GM23338 (cell line): ENCODE data around the gene HELB. TPM values are rescaled to one million over a fixed set of nuclear protein-coding genes. Genes with fewer than 3 reads are reported as not detected.

Experiments
- ATAC-seq: fragments of 200-7000 bp; cut with Tn5 transposase; 3 replicates; pipeline ENCODE4 v1.9.1; 2020
- DNase-seq: peaks from one replicate; pipeline ENCODE4 v3.0.0-alpha.2; 2015; ENCODE audit warnings: low spot score
- H2AFZ ChIP-seq: fragments of 200-600 bp; sonication (generic); 2 replicates; pipeline ENCODE4 v1.8.0; 2016; ENCODE audit warnings: antibody characterized with exemption, mild to moderate bottlenecking, moderate library complexity
- H3F3A ChIP-seq: fragments of 200-600 bp; sonication (generic); replicated peaks from 2 replicates; pipeline ENCODE4 v1.8.0; 2017; ENCODE audit warnings: antibody characterized with exemption, mixed run types, low read depth
- H3K27ac ChIP-seq: fragments of 200-600 bp; sonication (generic); 2 replicates; pipeline ENCODE4 v1.6.1; 2016; ENCODE audit warnings: low read depth
- H3K27me3 ChIP-seq: fragments of 200-600 bp; sonication (generic); 2 replicates; pipeline ENCODE4 v1.8.0; 2016; ENCODE audit warnings: mild to moderate bottlenecking, mixed run types, moderate library complexity; ENCODE audit not compliant: insufficient read depth
- H3K36me3 ChIP-seq: fragments of 200-600 bp; sonication (generic); 2 replicates; pipeline ENCODE4 v1.8.0; 2016; ENCODE audit warnings: mild to moderate bottlenecking; ENCODE audit not compliant: insufficient read depth
- H3K4me1 ChIP-seq: fragments of 200-600 bp; sonication (generic); 2 replicates; pipeline ENCODE4 v1.8.0; 2016; ENCODE audit warnings: mild to moderate bottlenecking, moderate library complexity; ENCODE audit not compliant: insufficient read depth
- H3K4me2 ChIP-seq: fragments of 200-600 bp; sonication (generic); 2 replicates; pipeline ENCODE4 v1.7.1; 2017; ENCODE audit warnings: mixed run types
- H3K4me3 ChIP-seq: fragments of 200-600 bp; sonication (generic); 2 replicates; pipeline ENCODE4 v1.6.1; 2016; ENCODE audit warnings: mixed run types
- H3K79me2 ChIP-seq: fragments of 200-600 bp; sonication (generic); replicated peaks from 2 replicates; pipeline ENCODE4 v1.8.0; 2017; ENCODE audit warnings: mild to moderate bottlenecking; ENCODE audit not compliant: insufficient read depth
- H3K9me2 ChIP-seq: fragments of 200-600 bp; sonication (generic); 2 replicates; pipeline ENCODE4 v1.8.0; 2017; ENCODE audit not compliant: insufficient read depth
- H4K20me1 ChIP-seq: fragments of 200-600 bp; sonication (generic); replicated peaks from 2 replicates; pipeline ENCODE4 v1.8.0; 2017; ENCODE audit warnings: mild to moderate bottlenecking; ENCODE audit not compliant: insufficient read depth
- H3K27ac Mint-ChIP-seq: 2 replicates; pipeline ENCODE4 v1.8.0; 2020; ENCODE audit warnings: inconsistent platforms, mild to moderate bottlenecking, moderate library complexity, mixed read lengths
- H3K27me3 Mint-ChIP-seq: 3 replicates; pipeline ENCODE4 v1.8.0; 2022; ENCODE audit warnings: low read depth, mild to moderate bottlenecking, moderate library complexity, mixed read lengths, inconsistent platforms; ENCODE audit not compliant: insufficient read depth, poor library complexity
- H3K36me3 Mint-ChIP-seq: 3 replicates; pipeline ENCODE4 v1.8.0; 2021; ENCODE audit warnings: low read depth, mild to moderate bottlenecking, inconsistent platforms, moderate library complexity, mixed read lengths
- H3K4me1 Mint-ChIP-seq: 3 replicates; pipeline ENCODE4 v1.8.0; 2020; ENCODE audit warnings: mild to moderate bottlenecking, inconsistent platforms, mixed read lengths
- H3K4me3 Mint-ChIP-seq: 3 replicates; pipeline ENCODE4 v1.8.0; 2021; ENCODE audit warnings: moderate library complexity, mild to moderate bottlenecking, inconsistent platforms, mixed read lengths
- H3K9me3 Mint-ChIP-seq: 3 replicates; pipeline ENCODE4 v1.8.0; 2020; ENCODE audit warnings: moderate library complexity, mild to moderate bottlenecking, inconsistent platforms, mixed read lengths
- CREB1 ChIP-seq: fragments of 250-450 bp; sonication (Bioruptor Pico); IDR thresholded peaks from 2 replicates; pipeline ENCODE4 v1.5.0; 2020; ENCODE audit warnings: low read depth, mild to moderate bottlenecking, moderate library complexity
- CTCF ChIP-seq, 2 experiments: fragments of 200-600 bp in 1 of 2; sonication (generic) in 1 of 2; conservative IDR thresholded peaks; 2 replicates each; pipeline versions ENCODE4 v1.5.1 to v1.6.1; 2016 to 2017; ENCODE audit warnings: antibody characterized with exemption in 2 of 2, low read depth in 2 of 2, mild to moderate bottlenecking in 2 of 2, moderate library complexity in 1 of 2
- EZH2 ChIP-seq: fragments of 200-600 bp; sonication (generic); IDR thresholded peaks from one replicate; pipeline ENCODE4 v1.8.0; 2017; ENCODE audit warnings: antibody characterized with exemption, mild to moderate bottlenecking, low read depth; ENCODE audit not compliant: unreplicated experiment
- EZH2phosphoT487 ChIP-seq: fragments of 200-600 bp; sonication (generic); IDR thresholded peaks from one replicate; pipeline ENCODE4 v1.8.1; 2018; ENCODE audit warnings: antibody characterized with exemption; ENCODE audit not compliant: unreplicated experiment
- JUNB ChIP-seq: IDR thresholded peaks from one replicate; pipeline ENCODE4 v1.6.1; 2016; ENCODE audit warnings: antibody characterized with exemption; ENCODE audit not compliant: unreplicated experiment
- NANOG ChIP-seq: IDR thresholded peaks from 2 replicates; pipeline ENCODE4 v1.6.1; 2016; ENCODE audit warnings: antibody characterized with exemption, borderline replicate concordance
- POLR2AphosphoS5 ChIP-seq: IDR thresholded peaks from 2 replicates; pipeline ENCODE4 v1.6.1; 2016; ENCODE audit warnings: antibody characterized with exemption, low read depth
- REST ChIP-seq: IDR thresholded peaks from one replicate; pipeline ENCODE4 v1.6.1; 2018; ENCODE audit warnings: antibody characterized with exemption; ENCODE audit not compliant: unreplicated experiment
- STAT1 ChIP-seq: IDR thresholded peaks from one replicate; pipeline ENCODE4 v1.6.1; 2016; ENCODE audit warnings: antibody characterized with exemption; ENCODE audit not compliant: unreplicated experiment
- ZNF114 ChIP-seq: fragments of 250-450 bp; sonication (Bioruptor Pico); IDR thresholded peaks from 2 replicates; pipeline ENCODE4 v1.5.0; 2020; ENCODE audit warnings: mild to moderate bottlenecking, moderate library complexity
- ZNF331 ChIP-seq: fragments of 250-450 bp; sonication (Bioruptor Pico); IDR thresholded peaks from 2 replicates; pipeline ENCODE4 v1.5.0; 2020; ENCODE audit warnings: low read depth, mild to moderate bottlenecking, moderate library complexity
- ZNF462 ChIP-seq: fragments of 250-450 bp; sonication (Bioruptor Pico); IDR thresholded peaks from 2 replicates; pipeline ENCODE4 v1.5.0; 2020; ENCODE audit warnings: mild to moderate bottlenecking, moderate library complexity
- polyA plus RNA-seq: library from polyadenylated mRNA; unstranded; fragments of >200 nt; fragmentation: Nextera tagmentation; extraction: Ambion mirVana; gene quantifications from 2 replicates; pipeline ENCODE4 v1.2.1, GENCODE V29; 2016
- total RNA-seq: library from RNA; depleted of rRNA; stranded (reverse); fragments of >200 nt; shearing (Covaris generic); gene quantifications from 2 replicates; pipeline ENCODE4 v1.2.3, GENCODE V29; 2014
- TF ChIP-seq, protein P1 (sequence below): IDR thresholded peaks from 2 replicates; pipeline ENCODE4 v1.6.1; 2016; ENCODE audit warnings: antibody characterized with exemption

HELB gene
- total and polyA plus RNA-seq, 2 experiments from 2014 or later, result 3.1 to 18.2 TPM

- H3K79me2 ChIP-seq, result no peaks in the 10 kb centered on the region
- Mint-ChIP-seq H3K27ac (no peak overlapping the region), H3K36me3 (no peaks in the 10 kb centered on the region), H3K4me1 (peaks cover 2% of the 10 kb centered on the region; the same call in 1 of the 3 replicates), H3K27me3 (no peaks in the 10 kb centered on the region), H3K4me3 (no peak overlapping the region), H3K9me3 (no peaks in the 10 kb centered on the region)
- TF ChIP-seq, protein P1, sequence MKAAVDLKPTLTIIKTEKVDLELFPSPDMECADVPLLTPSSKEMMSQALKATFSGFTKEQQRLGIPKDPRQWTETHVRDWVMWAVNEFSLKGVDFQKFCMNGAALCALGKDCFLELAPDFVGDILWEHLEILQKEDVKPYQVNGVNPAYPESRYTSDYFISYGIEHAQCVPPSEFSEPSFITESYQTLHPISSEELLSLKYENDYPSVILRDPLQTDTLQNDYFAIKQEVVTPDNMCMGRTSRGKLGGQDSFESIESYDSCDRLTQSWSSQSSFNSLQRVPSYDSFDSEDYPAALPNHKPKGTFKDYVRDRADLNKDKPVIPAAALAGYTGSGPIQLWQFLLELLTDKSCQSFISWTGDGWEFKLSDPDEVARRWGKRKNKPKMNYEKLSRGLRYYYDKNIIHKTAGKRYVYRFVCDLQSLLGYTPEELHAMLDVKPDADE, result no peak
- no peak for TF ChIP-seq STAT1
- TF ChIP-seq ZNF331 (CRISPR knock-in tag), result no peak
- no peak for TF ChIP-seq EZH2phosphoT487
- no peak for TF ChIP-seq REST
- no peak for TF ChIP-seq CREB1 (CRISPR knock-in tag)
- no peak for TF ChIP-seq ZNF114 (CRISPR knock-in tag)
- no peak for TF ChIP-seq NANOG
- no peak for TF ChIP-seq CTCF (conservative IDR thresholded peaks at IDR 0.05; ENCODE audit: low read depth in 2 of 2)
- no peak for TF ChIP-seq ZNF462 (CRISPR knock-in tag)
- no peak for TF ChIP-seq JUNB
- TF ChIP-seq POLR2AphosphoS5, result no peak
- TF ChIP-seq EZH2, result no peak
- H3K36me3 ChIP-seq, result no peaks in the 10 kb centered on the region
- H4K20me1 ChIP-seq, result no peaks in the 10 kb centered on the region
- ATAC-seq, result no peak
- no peak overlapping the region for H2AFZ ChIP-seq
- no peaks in the 10 kb centered on the region; the same call in 1 of the 2 replicates for H3K9me2 ChIP-seq
- no peaks in the 10 kb centered on the region for H3K4me1 ChIP-seq
- H3F3A ChIP-seq, result no peaks in the 10 kb centered on the region
- DNase-seq, result no peak
- no peak overlapping the region for H3K4me2 ChIP-seq
- H3K27ac ChIP-seq, result no peak overlapping the region
- no peak overlapping the region for H3K4me3 ChIP-seq
- H3K27me3 ChIP-seq, result no peaks in the 10 kb centered on the region
These were observed 63.6 kb downstream of the HELB start for GRCh38 chr12:66365718-66366490.
